ENCODE measurements around the gene BTBD2.

- TF ChIP-seq CHD1 (IDR thresholded peaks at IDR 0.05; ENCODE audit: low read depth, low read length) (no peak), EP300 (IDR thresholded peaks at IDR 0.05; ENCODE audit: borderline replicate concordance in 1 of 2, control insufficient read depth in 1 of 2, low read depth in 2 of 2, low read length in 2 of 2) (no peak), CTCF (IDR thresholded peaks at IDR 0.05 in 2 of 3, conservative IDR thresholded peaks at IDR 0.05 in 1 of 3; ENCODE audit: control insufficient read depth in 2 of 3, extremely low read depth in 1 of 3, insufficient read depth in 1 of 3, low read depth in 3 of 3, low read length in 3 of 3) (no peak)
These were observed 31.2 kb downstream of the BTBD2 start for GRCh38 chr19:1984357-1984756.
